Thyroid gland (tissue), 4 donors: ENCODE data around the gene DOK3.

Source experiments
- CTCF ChIP-seq, 6 experiments: fragments of 200-600 bp in 3 of 6; fragments of 450-650 bp in 3 of 6; sonication (generic) in 3 of 6; IDR thresholded peaks; one replicate each; pipeline ENCODE4 v1.5.1; 2016 to 2019; ENCODE audit warnings: antibody characterized with exemption in 6 of 6, mild to moderate bottlenecking in 2 of 6, inconsistent platforms in 1 of 6, moderate library complexity in 1 of 6
- POLR2A ChIP-seq, 2 donors: fragments of 450-650 bp; IDR thresholded peaks; one replicate each; pipeline ENCODE4 v1.6.1; 2017; ENCODE audit warnings: antibody characterized with exemption in 2 of 2, mild to moderate bottlenecking in 2 of 2, moderate library complexity in 1 of 2

- no peak for TF ChIP-seq CTCF (IDR thresholded peaks at IDR 0.05)
- no peak for TF ChIP-seq POLR2A (IDR thresholded peaks at IDR 0.05)
These were observed 29.2 kb upstream of the DOK3 start for GRCh38 chr5:177538876-177539275.
